CD4-positive, alpha-beta T cell treated with Interleukin-6 for 4 hours (primary cell): Measurements from ENCODE around the gene RAB3B.
A peak's percentile ranks its signal among the peaks of the same experiment; 100 is the strongest.
"Not testable (repeated sequence)": the region's sequence is repeated elsewhere in the genome, so short reads cannot be mapped to it uniquely, and the experiment has no call there.

Experiments
- DNase-seq: peaks from one replicate; pipeline ENCODE4 v3.0.0-alpha.2; 2020; ENCODE audit warnings: mixed read lengths

The RAB3B gene

GRCh38 chr1:51990478-51990965 lies at the start of gene RAB3B:
Gene RAB3B (minus strand): TSS chr1:51990700. CDS start chr1:51977117, 13,583 bp downstream.
- peak; percentile 86 for DNase-seq

- DNase-seq: no peak
Measured at GRCh38 chr1:52037909-52038308, 47.4 kb upstream of the RAB3B start.

- no peak for DNase-seq
Measured at GRCh38 chr1:52037402-52037814, 46.9 kb upstream of the RAB3B start.

- no peak for DNase-seq
Measured at GRCh38 chr1:52034050-52034384, 43.5 kb upstream of the RAB3B start.

- DNase-seq: peak; percentile 90
Measured at GRCh38 chr1:52033190-52034049, 42.9 kb upstream of the RAB3B start, which contains the start of gene KTI12. Gene KTI12 (minus strand): TSS chr1:52033810. CDS start chr1:52033761, 49 bp downstream.

GRCh38 chr1:52032785-52033131 lies 42.3 kb upstream of the RAB3B start:
- peak; percentile 19 for DNase-seq

GRCh38 chr1:52032124-52032784 lies 41.8 kb upstream of the RAB3B start:
- no peak for DNase-seq

GRCh38 chr1:52028839-52029238 lies 38.3 kb upstream of the RAB3B start:
- DNase-seq: not testable (repeated sequence)

- DNase-seq: no peak
Measured at GRCh38 chr1:52028328-52028727, 37.8 kb upstream of the RAB3B start.

GRCh38 chr1:52026278-52026677 lies 35.8 kb upstream of the RAB3B start:
- DNase-seq: no peak

GRCh38 chr1:52022133-52022532 lies 31.6 kb upstream of the RAB3B start:
- DNase-seq: no peak

GRCh38 chr1:52008071-52008809 lies 17.7 kb upstream of the RAB3B start:
- no peak for DNase-seq

GRCh38 chr1:52007215-52008002 lies 16.9 kb upstream of the RAB3B start:
- no peak for DNase-seq

GRCh38 chr1:52006081-52006553 lies 15.6 kb upstream of the RAB3B start:
- DNase-seq: not testable (repeated sequence)

GRCh38 chr1:52005548-52005947 lies 15.0 kb upstream of the RAB3B start:
- DNase-seq: not testable (repeated sequence)

- no peak for DNase-seq
Measured at GRCh38 chr1:52003877-52004276, 13.4 kb upstream of the RAB3B start.

GRCh38 chr1:52002038-52002917 lies 11.8 kb upstream of the RAB3B start:
- DNase-seq: peak; percentile 55

- DNase-seq: no peak
Measured at GRCh38 chr1:51998701-51999100, 8.2 kb upstream of the RAB3B start.

- DNase-seq: no peak
Measured at GRCh38 chr1:51997974-51998382, 7.5 kb upstream of the RAB3B start.

GRCh38 chr1:51989582-51990477 lies 670 bp downstream of the RAB3B start:
- no peak for DNase-seq
